ENCODE measurements around the gene FAAP20. TPM values are rescaled to one million over a fixed set of nuclear protein-coding genes. Genes with fewer than 3 reads are reported as not detected.

The FAAP20 gene
- total RNA-seq, 1 experiment from 2014 or later: 72.1 TPM

- no peak for DNase-seq
- no peak overlapping the region for H3K4me3 ChIP-seq
- H3K36me3 ChIP-seq (ENCODE audit: low read depth): no peaks in the 10 kb centered on the region
- no peaks in the 10 kb centered on the region for H4K20me1 ChIP-seq (ENCODE audit: insufficient read depth)
- no TSS peak for BruUV-seq (replicated peaks)
- no peaks in the 10 kb centered on the region for H3F3A ChIP-seq (ENCODE audit: insufficient read depth, low read depth)
- ChIA-PET POLR2A (ENCODE audit: unreplicated experiment) (no interaction called here), CTCF (no interaction called here)
- H3K79me2 ChIP-seq (ENCODE audit: low read depth): no peaks in the 10 kb centered on the region
- no peaks in the 10 kb centered on the region for H3K9me3 ChIP-seq (ENCODE audit: insufficient read depth, low read depth)
- no peaks in the 10 kb centered on the region for H3K9me2 ChIP-seq (ENCODE audit: insufficient read depth)
- H3K4me2 ChIP-seq: no peak overlapping the region
- no peak overlapping the region for H2AFZ ChIP-seq
- TF ChIP-seq EZH2 (IDR thresholded peaks at IDR 0.05; ENCODE audit: low read depth): no peak
- no peak for TF ChIP-seq CTCF (conservative IDR thresholded peaks at IDR 0.05)
- no peaks in the 10 kb centered on the region for H3K4me1 ChIP-seq (replicated peaks; ENCODE audit: insufficient read depth)
- no peak overlapping the region for H3K27ac ChIP-seq
- H3K27me3 ChIP-seq (ENCODE audit: insufficient read depth, low read depth): no peaks in the 10 kb centered on the region
- intact Hi-C loops (cut with micrococcal nuclease; ENCODE audit: unreplicated experiment): no loop called here
Observed at GRCh38 chr1:2166254-2166653, 28.3 kb downstream of the FAAP20 start.

DNA sequence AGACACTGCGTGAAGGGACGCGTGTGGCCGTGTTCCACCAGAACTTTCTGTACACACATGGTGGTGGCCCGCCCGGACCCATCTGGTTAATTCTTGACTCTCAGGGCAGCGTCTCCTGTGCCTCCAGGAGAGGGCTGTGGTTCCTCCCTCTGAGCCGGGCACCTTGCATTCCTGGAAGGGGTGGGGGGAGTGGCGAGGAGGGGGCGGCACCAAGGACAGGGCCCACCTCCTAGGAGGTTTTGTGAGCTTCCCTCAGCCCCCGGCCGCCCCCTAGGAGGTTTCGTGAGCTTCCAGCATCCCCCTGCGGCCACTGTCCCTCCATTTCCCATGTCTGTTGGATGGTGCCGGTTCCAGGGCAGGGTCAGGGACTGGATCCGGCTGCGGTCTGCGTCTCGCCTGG, 28.9 kb downstream of the FAAP20 start:
- ChIA-PET CTCF (no interaction called here), POLR2A (ENCODE audit: unreplicated experiment) (no interaction called here)
- H3K36me3 ChIP-seq (ENCODE audit: low read depth): no peaks in the 10 kb centered on the region
- no peaks in the 10 kb centered on the region for H3K79me2 ChIP-seq (ENCODE audit: low read depth)
- H3K9me2 ChIP-seq (ENCODE audit: insufficient read depth): no peaks in the 10 kb centered on the region
- no peak for DNase-seq
- no peaks in the 10 kb centered on the region for H3K27me3 ChIP-seq (ENCODE audit: insufficient read depth, low read depth)
- no peaks in the 10 kb centered on the region for H3F3A ChIP-seq (ENCODE audit: insufficient read depth, low read depth)
- BruUV-seq (replicated peaks): no TSS peak
- H3K9me3 ChIP-seq (ENCODE audit: insufficient read depth, low read depth): no peaks in the 10 kb centered on the region
- no peak overlapping the region for H3K27ac ChIP-seq
- no peak overlapping the region for H3K4me3 ChIP-seq
- H4K20me1 ChIP-seq (ENCODE audit: insufficient read depth): no peaks in the 10 kb centered on the region
- H2AFZ ChIP-seq: no peak overlapping the region
- TF ChIP-seq EZH2 (IDR thresholded peaks at IDR 0.05; ENCODE audit: low read depth) (no peak), CTCF (conservative IDR thresholded peaks at IDR 0.05) (no peak)
- no peaks in the 10 kb centered on the region for H3K4me1 ChIP-seq (replicated peaks; ENCODE audit: insufficient read depth)
- intact Hi-C loops (cut with micrococcal nuclease; ENCODE audit: unreplicated experiment): no loop called here
- H3K4me2 ChIP-seq: no peak overlapping the region

DNA sequence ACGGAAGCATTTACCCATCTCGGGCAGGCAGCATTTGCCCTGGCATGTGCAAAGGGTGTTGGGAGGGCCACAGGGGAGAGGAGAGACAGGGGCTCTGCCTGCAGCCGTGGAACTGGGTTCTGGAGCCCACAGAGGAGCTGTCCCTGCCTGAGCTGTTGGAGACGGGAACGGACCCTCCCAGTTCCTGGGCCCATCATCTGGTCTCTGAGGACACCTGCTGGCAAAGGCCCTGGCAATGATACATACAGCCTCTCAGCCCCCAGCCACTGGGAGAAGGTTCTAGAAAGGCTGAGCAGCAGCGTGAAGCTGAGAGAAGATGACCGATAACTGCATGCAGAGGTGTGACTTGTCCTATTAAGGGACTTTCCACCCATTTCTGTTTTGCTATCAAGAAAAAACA, 31.4 kb downstream of the FAAP20 start:
- H3K4me1 ChIP-seq (replicated peaks; ENCODE audit: insufficient read depth): no peaks in the 10 kb centered on the region
- no peak overlapping the region for H3K4me3 ChIP-seq
- no peak overlapping the region for H3K4me2 ChIP-seq
- H3K27me3 ChIP-seq (ENCODE audit: insufficient read depth, low read depth): no peaks in the 10 kb centered on the region
- ChIA-PET CTCF (no interaction called here), POLR2A (ENCODE audit: unreplicated experiment) (no interaction called here)
- no peaks in the 10 kb centered on the region for H3K9me2 ChIP-seq (ENCODE audit: insufficient read depth)
- H4K20me1 ChIP-seq (ENCODE audit: insufficient read depth): no peaks in the 10 kb centered on the region
- no TSS peak for BruUV-seq (replicated peaks)
- DNase-seq: no peak
- H3K9me3 ChIP-seq (ENCODE audit: insufficient read depth, low read depth): no peaks in the 10 kb centered on the region
- intact Hi-C loops (cut with micrococcal nuclease; ENCODE audit: unreplicated experiment): no loop called here
- H3K36me3 ChIP-seq (ENCODE audit: low read depth): no peaks in the 10 kb centered on the region
- no peaks in the 10 kb centered on the region for H3K79me2 ChIP-seq (ENCODE audit: low read depth)
- no peaks in the 10 kb centered on the region for H3F3A ChIP-seq (ENCODE audit: insufficient read depth, low read depth)
- no peak overlapping the region for H2AFZ ChIP-seq
- no peak overlapping the region for H3K27ac ChIP-seq
- TF ChIP-seq CTCF (conservative IDR thresholded peaks at IDR 0.05): no peak
- TF ChIP-seq EZH2 (IDR thresholded peaks at IDR 0.05; ENCODE audit: low read depth): no peak

Data from PC-9 (cell line).